Activated naive CD8-positive, alpha-beta T cell (primary cell): Measurements from ENCODE around the gene EXTL1.

Experiments used
- H3K27ac Mint-ChIP-seq: one replicate; pipeline ENCODE4 v1.8.0; 2021; ENCODE audit warnings: mixed read lengths
- H3K27me3 Mint-ChIP-seq: one replicate; pipeline ENCODE4 v1.8.0; 2021; ENCODE audit warnings: mixed read lengths
- H3K36me3 Mint-ChIP-seq: one replicate; pipeline ENCODE4 v1.8.0; 2021; ENCODE audit warnings: mixed read lengths
- H3K4me1 Mint-ChIP-seq: one replicate; pipeline ENCODE4 v1.8.0; 2021; ENCODE audit warnings: low read depth, mixed read lengths
- H3K4me3 Mint-ChIP-seq: one replicate; pipeline ENCODE4 v1.8.0; 2021; ENCODE audit warnings: mild to moderate bottlenecking, mixed read lengths
- H3K9me3 Mint-ChIP-seq: one replicate; pipeline ENCODE4 v1.8.0; 2021; ENCODE audit warnings: low read depth, mixed read lengths

EXTL1 gene

GRCh38 chr1:26079178-26079563 is 57.6 kb downstream of the EXTL1 start:
- Mint-ChIP-seq H3K9me3 (no peaks in the 10 kb centered on the region), H3K36me3 (no peaks in the 10 kb centered on the region), H3K27ac (no peak overlapping the region), H3K4me1 (peaks cover 3% of the 10 kb centered on the region), H3K4me3 (no peak overlapping the region), H3K27me3 (peaks cover 11% of the 10 kb centered on the region)

GRCh38 chr1:26079960-26080814 is 58.6 kb downstream of the EXTL1 start:
- Mint-ChIP-seq H3K4me3 (no peak overlapping the region), H3K27ac (no peak overlapping the region), H3K27me3 (peaks cover 12% of the 10 kb centered on the region), H3K4me1 (peaks cover 3% of the 10 kb centered on the region), H3K36me3 (no peaks in the 10 kb centered on the region), H3K9me3 (no peaks in the 10 kb centered on the region)

GRCh38 chr1:26081267-26082019 is 59.9 kb downstream of the EXTL1 start:
- H3K36me3 Mint-ChIP-seq = no peaks in the 10 kb centered on the region
- no peak overlapping the region for H3K4me3 Mint-ChIP-seq
- H3K27ac Mint-ChIP-seq = no peak overlapping the region
- peaks cover 13% of the 10 kb centered on the region for H3K27me3 Mint-ChIP-seq
- no peaks in the 10 kb centered on the region for H3K4me1 Mint-ChIP-seq
- H3K9me3 Mint-ChIP-seq = no peaks in the 10 kb centered on the region

GRCh38 chr1:26082020-26082350 is 60.4 kb downstream of the EXTL1 start:
- peaks cover 12% of the 10 kb centered on the region for H3K27me3 Mint-ChIP-seq
- H3K4me1 Mint-ChIP-seq = no peaks in the 10 kb centered on the region
- no peak overlapping the region for H3K4me3 Mint-ChIP-seq
- H3K27ac Mint-ChIP-seq = no peak overlapping the region
- no peaks in the 10 kb centered on the region for H3K36me3 Mint-ChIP-seq
- H3K9me3 Mint-ChIP-seq = no peaks in the 10 kb centered on the region

- Mint-ChIP-seq H3K27me3 (peaks cover 12% of the 10 kb centered on the region), H3K4me3 (no peak overlapping the region), H3K27ac (no peak overlapping the region), H3K9me3 (no peaks in the 10 kb centered on the region), H3K4me1 (no peaks in the 10 kb centered on the region), H3K36me3 (no peaks in the 10 kb centered on the region)
Measured at GRCh38 chr1:26083208-26083607, 61.6 kb downstream of the EXTL1 start.

- no peak overlapping the region for H3K27ac Mint-ChIP-seq
- no peak overlapping the region for H3K4me3 Mint-ChIP-seq
- H3K9me3 Mint-ChIP-seq = no peaks in the 10 kb centered on the region
- H3K27me3 Mint-ChIP-seq = peaks cover 15% of the 10 kb centered on the region
- H3K4me1 Mint-ChIP-seq = no peaks in the 10 kb centered on the region
- H3K36me3 Mint-ChIP-seq = no peaks in the 10 kb centered on the region
Measured at GRCh38 chr1:26084091-26084561, 62.6 kb downstream of the EXTL1 start.

GRCh38 chr1:26084844-26085243 is 63.3 kb downstream of the EXTL1 start:
- H3K9me3 Mint-ChIP-seq = no peaks in the 10 kb centered on the region
- H3K27me3 Mint-ChIP-seq = peaks cover 15% of the 10 kb centered on the region
- H3K4me3 Mint-ChIP-seq = no peak overlapping the region

More at GRCh38 chr1:26084844-26085243, 63.3 kb downstream of the EXTL1 start:
- H3K36me3 Mint-ChIP-seq = no peaks in the 10 kb centered on the region
- no peak overlapping the region for H3K27ac Mint-ChIP-seq
- H3K4me1 Mint-ChIP-seq = no peaks in the 10 kb centered on the region
